ENCODE measurements around the gene FIGNL1.

FIGNL1 gene

GRCh38 chr7:50426280-50427045 lies 23.7 kb downstream of the FIGNL1 start:
- no peak for DNase-seq

- DNase-seq = no peak
These were observed 24.8 kb downstream of the FIGNL1 start for GRCh38 chr7:50425318-50425717.

DNA sequence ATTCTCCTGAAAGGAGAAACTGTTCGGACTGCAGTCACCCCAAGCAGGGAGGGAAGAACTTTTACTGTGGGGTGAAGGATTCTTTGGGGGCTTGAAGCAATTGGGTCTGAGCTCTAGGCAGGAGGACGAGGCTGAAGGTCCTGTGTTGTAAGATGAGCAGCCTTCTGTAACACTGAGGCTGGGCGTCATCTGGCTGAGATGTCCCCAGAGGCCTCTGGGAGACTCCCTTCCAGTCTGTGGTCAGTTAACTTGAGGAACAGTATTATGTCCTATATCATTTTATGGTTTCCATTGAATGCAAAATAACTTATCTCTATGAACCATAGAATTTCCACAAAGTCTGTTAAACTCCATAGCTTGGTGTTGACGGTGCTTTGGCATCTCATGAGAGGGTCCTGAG lies 26.3 kb downstream of the FIGNL1 start:
- DNase-seq = no peak

DNA sequence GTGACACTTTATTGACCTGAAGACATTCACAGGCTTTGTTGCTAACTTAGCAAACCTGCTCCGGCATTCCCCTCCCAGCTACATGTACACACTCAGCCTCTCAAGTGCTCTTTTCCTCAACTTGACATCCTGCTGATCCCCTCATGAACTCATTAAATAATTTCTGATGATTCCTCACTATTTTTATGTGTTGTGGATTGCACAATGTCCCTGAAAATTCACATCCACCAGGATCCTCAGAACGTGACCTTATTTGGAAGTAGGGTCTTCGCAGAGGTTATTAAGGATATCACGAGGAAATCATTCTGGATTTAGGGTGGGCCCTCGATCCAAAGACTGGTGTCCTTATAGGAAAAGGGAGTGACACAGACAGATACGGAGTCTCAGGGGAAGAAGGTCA lies 27.3 kb downstream of the FIGNL1 start:
- no peak for DNase-seq

DNA sequence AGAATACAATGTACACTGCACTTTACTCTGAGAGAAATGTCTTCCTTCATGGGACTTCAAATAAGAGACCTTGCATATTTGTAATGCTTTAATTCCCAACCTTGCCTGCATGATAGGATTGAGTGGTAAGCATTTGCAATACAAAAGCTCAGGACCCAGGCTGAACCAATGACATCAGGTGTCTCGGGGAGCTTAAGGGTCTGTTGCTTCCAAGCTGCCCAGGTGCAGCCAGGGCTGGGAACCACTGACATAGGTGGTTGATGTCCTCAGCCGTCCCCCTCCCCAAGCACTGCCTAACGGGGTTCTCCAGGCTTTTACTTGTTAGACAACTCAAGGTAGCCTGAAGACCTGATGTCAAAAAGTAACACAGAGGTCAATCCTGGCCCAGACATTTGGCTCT lies 29.1 kb downstream of the FIGNL1 start:
- DNase-seq = no peak

DNA sequence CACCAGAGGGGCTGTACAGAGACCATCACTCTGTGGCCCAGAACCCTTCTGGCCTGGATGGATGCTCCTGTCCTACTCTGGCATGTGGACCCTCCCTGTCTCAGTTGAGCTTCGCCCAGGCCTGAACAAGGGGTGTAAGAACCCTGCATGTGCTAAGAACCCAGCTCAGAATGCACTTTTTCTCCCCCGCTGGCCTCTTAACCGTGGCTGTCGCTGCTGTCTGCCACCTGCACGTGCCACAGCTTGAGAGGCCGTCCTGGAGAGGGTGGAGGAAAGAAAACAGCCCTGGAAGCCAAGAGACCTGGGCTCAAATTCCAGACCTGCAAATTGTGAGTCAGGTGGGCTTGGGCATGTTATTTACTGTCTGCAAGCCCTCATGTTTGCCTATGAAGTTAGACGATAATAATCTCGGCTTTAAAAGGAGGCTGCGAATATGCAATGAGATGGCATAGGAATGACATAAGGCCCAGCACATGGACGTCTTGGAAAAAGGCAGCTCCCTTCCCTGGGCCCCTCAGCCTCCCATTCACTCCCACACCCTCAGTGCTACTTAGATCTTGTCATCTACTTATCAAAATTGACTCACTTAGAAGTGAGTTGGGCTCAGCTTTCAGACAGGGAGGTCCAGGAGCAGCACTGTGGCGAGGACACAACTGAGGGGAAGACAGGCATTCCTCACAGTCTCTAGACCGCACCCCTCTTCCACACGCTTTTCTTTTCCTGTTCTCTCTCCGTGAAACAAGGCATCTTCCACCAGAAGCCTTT lies 31.4 kb downstream of the FIGNL1 start:
- DNase-seq = no peak

DNA sequence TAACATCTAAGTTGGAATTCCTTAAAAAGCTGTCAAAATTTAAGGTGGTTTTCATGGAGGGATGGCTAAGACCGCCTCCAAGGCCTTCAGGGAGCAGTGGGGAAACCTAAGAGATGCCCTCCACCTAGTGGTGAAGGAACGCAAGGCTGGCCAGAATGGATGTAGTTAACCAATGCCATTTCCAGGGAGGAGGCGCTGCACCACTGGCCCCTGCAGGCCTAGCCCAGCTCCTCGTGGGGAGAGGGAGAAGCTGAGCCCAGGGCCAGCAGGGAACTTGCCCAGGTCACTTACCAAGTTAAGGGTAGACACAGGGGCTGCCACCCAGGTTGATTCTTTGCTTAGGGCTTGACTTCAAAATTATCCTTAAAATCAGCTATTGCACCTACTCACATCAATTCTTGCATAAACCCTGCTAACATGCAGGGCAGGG lies 32.0 kb downstream of the FIGNL1 start:
- peak; percentile 83 for DNase-seq

DNA sequence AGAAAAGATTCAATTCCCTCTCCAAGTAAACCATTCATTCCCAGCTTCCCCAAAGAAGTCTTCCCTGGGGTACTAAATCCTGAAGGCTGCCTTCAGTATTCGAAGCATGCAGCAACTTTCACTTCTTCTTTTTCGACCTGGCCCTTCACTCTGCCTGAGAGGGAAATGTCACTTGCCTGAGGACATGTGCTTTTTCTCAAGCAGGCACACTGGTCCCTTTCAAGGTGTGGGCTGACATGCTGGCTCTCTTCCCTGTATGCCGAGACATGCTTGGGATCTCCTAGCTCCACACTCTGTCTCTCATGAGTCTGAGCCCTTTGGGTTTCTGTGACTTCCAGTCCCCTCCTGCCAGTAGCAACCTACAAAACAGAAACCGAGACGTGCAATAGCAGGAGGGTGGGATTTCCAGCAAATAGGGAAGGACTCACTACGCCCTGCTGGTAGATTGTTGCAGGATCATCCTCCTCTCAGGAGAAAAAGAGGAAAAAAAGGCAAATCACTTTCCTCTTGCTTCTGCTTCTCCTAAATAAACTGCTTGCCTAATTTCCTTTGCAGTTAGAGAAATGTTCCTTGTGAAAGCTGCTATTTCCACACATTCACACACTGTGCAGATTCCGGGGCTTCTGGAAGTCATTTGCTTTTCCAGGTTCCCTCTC lies 33.5 kb downstream of the FIGNL1 start:
- no peak for DNase-seq

DNA sequence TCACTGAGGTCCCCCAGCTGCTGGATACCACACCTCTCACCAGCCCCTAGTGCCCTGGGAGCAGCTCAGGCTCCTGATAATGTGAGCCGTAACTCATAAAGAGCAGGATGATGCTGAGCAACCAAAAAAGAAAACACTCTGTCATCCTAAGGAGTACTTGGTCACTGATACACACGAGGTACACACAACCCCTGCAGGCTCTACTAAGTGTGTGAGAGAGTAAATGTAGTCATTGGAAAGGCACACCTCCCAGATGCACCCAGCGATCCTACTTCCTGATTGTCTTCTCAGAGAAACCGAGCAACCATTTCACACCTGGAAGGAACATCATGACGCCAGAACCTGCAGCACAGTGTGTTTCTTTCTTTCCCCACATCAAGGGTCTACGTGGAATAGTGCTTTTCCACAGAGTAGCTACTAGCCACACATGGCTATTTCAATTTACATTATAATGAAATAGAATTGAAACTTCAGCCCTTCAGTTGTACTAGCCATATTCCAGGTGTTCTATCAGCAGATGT lies 34.2 kb downstream of the FIGNL1 start:
- no peak for DNase-seq

DNA sequence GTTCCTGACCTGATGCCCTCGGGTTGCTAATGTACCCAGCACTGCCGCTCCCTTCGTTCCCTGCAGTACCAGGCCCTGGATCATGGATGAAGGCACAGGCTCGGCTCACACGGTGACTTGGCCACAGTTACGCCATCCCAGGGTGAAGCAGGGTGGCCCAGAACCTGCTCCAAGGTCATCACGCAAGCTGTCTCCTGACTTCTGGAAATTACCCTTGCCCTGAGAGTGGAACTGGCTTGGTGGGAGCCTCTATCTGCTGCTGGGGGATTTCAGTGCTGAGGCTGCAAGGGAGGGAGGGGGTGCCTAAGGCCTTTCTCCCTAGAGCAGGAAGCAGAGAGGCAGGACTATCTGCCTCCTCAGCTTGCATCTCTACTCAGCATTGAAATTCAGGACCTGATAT lies 36.6 kb downstream of the FIGNL1 start:
- no peak for DNase-seq

DNA sequence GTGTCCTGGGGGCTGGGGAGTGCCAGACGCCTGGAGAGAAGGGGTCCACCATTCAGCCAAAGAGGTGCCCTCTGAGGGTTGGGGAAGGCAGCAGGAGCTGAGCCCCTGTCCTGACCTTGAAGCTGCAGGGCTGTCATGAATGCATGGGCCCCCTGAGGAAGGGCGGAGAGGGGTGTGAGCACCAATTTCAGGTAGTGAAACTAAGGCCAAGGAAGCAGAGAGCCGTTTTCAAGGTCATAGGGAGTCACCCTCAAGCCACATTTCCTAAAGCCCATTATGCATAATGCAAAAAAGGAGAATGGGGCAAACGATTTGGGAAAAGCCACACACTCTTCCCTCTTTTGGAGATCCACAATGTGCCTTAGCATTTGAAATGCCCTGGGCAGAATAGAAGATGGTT lies 37.2 kb downstream of the FIGNL1 start:
- DNase-seq = no peak

DNA sequence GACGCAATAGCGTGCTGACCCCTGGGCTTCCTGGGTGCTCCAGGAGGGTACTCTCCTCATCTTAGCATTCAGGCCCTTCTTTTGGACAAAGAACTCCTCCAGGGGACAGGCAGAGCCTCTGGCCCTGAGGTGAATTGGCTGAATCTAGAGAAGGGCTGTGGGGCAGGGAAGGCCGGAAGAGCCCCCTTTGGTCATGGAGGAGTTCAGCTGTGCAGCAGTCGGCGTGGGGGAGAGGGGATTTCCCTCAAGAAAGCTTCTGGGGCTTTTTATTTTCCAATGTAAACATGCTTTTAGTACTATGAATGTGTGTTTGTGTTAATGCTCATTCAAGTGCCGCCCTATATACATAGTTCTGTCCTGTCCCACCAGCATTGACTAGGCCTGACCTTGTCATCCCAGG lies 38.8 kb downstream of the FIGNL1 start:
- no peak for DNase-seq

GRCh38 chr7:50409856-50410745 lies 40.0 kb downstream of the FIGNL1 start:
- no peak for DNase-seq

DNA sequence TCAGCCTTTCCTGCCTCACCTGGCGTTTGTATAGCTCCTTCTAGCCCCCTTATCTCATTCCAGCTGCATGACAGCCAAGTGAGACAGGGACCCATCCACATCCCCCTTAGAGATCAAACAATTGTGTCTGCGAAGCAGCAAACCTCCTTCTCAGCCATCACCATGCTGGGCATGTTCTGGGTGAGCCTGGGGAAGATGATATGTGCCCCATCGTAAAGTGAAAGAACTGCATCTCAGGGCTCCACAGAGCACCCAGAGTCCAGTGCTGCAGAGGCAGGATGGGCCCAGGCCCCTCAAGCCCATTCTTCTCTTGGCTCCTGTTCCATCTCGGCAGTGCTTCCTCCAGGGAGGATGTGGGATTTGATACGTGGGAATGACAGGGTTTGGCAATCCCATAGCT lies 43.2 kb downstream of the FIGNL1 start:
- no peak for DNase-seq

GRCh38 chr7:50405221-50405620 lies 44.9 kb downstream of the FIGNL1 start:
- no peak for DNase-seq

GRCh38 chr7:50404392-50404791 lies 45.8 kb downstream of the FIGNL1 start:
- DNase-seq = no peak

- no peak for DNase-seq
These were observed 50.0 kb downstream of the FIGNL1 start for GRCh38 chr7:50400114-50400513.

DNA sequence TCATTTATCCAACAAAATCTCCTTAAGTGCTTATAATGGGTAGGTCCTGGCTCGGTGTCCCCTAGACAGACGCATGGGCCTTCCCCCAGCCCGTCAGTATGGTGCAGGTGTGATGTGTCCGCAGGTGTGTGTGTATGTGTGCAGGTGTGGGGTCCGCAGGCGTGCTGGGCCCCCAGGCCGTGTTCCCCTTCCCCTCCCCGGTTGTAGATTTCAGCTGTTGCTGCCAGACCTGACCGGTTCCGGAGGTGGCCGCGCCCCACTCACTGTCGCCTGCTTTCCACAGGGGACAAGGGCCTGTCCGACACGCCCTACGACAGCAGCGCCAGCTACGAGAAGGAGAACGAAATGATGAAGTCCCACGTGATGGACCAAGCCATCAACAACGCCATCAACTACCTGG lies 50.5 kb downstream of the FIGNL1 start:
- no peak for DNase-seq

- DNase-seq = no peak
These were observed 50.9 kb downstream of the FIGNL1 start for GRCh38 chr7:50399206-50399605.

DNA sequence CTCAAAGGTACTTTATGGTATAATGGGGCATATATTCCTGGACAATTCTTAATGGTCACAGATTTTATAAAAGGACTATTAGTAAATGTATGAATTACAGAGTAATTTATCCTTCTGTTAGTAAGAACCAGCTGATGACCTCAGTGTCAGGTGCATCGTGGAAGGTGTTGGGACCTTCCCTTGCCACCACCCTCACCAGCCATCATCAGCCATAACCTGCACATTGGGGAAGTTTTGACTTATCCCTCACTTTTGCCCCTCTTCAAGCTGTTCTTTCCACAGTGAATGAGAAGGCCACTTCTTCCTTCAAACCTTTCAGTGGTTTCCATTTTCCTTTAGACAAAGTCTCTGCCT lies 52.2 kb downstream of the FIGNL1 start:
- DNase-seq = no peak

- peak; percentile 70 for DNase-seq
These were observed 52.7 kb downstream of the FIGNL1 start for GRCh38 chr7:50397320-50397970.

DNA sequence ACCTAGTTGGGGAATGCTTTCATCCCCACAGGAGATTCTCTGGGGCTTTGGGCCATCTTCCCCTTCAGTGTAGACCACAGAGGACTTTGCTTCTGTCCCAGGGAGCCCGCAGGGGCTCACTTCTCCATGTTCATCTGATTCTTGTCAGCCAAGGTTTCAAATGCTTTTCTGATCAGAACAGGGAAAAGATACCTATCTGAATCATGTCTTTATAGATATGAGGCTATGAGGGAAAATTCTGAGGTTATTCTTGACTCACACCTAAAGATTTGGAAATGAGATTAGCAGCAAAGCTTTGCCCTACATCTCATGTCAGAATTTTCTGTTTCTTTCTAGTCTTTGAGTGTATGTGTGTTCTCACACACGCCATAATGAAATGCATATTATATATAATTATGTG lies 53.3 kb downstream of the FIGNL1 start:
- peak; percentile 44 for DNase-seq

All from CD4-positive, alpha-beta T cell treated with Interleukin-17A for 1 hour (primary cell).